Inferior parietal cortex (tissue), 1 donor: ENCODE measurements around the gene MAP4K3.

Experiments used
- DNase-seq: peaks from one replicate; pipeline ENCODE4 v3.0.0-alpha.2; 2016; ENCODE audit errors: extremely low spot score

MAP4K3 gene

GRCh38 chr2:39445934-39446333 lies 8.8 kb upstream of the MAP4K3 start:
- no peak for DNase-seq

GRCh38 chr2:39443009-39443408 lies 5.9 kb upstream of the MAP4K3 start:
- no peak for DNase-seq

- DNase-seq = no peak
Measured at GRCh38 chr2:39437522-39438296, 624 bp upstream of the MAP4K3 start.

GRCh38 chr2:39435741-39436591 lies 1.1 kb downstream of the MAP4K3 start:
- DNase-seq = no peak

DNA sequence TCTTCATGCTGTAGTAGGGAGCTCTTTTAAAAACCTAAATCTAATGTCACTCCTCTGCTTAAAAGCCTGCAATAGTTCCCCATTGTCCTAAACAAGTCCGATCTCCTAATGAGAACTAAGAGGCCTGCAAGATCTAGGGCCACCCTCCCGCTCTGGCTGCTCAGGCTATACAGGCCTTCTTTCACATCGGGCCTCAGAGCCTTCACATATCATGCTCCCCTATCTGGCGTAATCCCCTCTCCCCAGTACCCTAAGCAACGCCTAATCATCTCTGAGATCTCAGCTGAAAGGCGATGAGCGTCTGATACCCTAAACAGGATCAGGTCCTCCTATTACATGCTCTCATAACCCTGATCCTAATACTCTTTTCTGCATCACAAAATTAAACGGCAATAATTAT lies 1.9 kb downstream of the MAP4K3 start:
- no peak for DNase-seq

- no peak for DNase-seq
Measured at GRCh38 chr2:39434233-39434897, 2.7 kb downstream of the MAP4K3 start.

GRCh38 chr2:39433586-39434195 lies 3.4 kb downstream of the MAP4K3 start:
- no peak for DNase-seq

GRCh38 chr2:39432701-39433100 lies 4.4 kb downstream of the MAP4K3 start:
- DNase-seq = no peak

DNA sequence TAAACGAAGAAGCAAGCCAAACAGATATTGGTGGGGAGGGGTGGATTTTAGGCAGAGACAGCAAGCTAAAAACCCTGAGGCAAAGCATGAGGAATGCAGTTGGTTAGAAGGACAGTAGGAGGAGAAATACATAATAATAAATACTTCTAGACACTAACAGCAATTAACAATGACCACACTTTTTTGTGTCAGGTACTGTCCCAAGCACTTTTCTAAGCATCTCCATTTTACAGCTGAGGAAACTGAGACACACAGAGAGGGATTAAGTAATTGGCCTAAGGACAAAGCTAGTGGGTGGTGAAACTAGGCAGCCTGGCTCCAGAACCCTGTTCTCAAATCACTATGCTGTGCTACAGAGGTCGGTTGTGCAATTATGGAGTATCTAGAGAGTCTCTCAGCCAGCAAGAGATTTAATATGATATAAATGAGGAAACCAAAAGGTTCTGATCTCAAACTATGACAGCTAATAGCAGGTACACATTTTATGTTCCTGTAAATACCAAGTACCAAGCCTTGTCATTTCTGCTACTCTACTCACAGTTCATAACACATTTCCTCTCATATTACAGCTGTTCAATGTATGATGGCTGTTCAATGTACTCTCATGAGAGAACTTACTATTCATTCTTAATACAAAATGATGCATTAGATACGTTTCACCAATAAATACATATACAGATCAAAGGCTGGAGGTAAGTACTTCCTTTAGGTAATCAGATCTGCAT lies 5.3 kb downstream of the MAP4K3 start:
- DNase-seq = no peak

- no peak for DNase-seq
Measured at GRCh38 chr2:39429746-39430145, 7.3 kb downstream of the MAP4K3 start.

- no peak for DNase-seq
Measured at GRCh38 chr2:39424951-39425350, 12.1 kb downstream of the MAP4K3 start.

DNA sequence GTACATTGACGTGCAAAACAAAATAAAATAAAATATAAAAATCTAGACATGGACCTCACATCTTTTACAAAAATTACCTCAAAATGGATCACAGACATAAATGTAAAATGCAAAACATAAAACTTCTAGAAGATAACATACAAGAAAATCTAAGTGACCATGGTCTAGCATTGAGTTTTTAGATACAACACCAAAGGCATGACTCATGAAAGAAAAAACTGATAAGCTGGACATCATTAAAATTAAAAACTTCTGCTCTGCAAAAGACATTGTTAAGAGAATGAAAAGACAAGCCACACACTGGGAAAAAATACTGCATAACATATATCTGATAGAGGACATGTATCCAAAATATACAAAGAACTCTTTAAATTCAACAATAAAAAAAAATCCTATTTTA lies 14.4 kb downstream of the MAP4K3 start:
- DNase-seq = no peak

DNA sequence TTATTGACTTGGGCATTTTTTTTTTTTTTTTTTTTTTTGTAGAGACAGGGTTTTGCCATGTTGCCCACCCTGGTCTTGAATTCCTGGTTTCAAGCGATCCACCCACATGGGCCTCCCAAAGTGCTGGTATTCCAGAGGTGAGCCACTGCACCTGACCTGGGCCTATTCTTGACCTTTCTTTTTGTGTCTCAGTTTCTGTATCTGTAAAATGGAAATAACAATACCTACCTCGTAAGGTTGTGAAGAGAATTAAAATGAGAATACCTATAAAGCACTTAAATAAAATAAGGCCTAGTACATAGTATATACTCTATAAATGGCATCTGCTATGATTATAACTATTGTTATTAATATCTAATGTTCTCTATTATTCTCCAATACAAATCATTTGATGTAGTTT lies 15.7 kb downstream of the MAP4K3 start:
- no peak for DNase-seq

DNA sequence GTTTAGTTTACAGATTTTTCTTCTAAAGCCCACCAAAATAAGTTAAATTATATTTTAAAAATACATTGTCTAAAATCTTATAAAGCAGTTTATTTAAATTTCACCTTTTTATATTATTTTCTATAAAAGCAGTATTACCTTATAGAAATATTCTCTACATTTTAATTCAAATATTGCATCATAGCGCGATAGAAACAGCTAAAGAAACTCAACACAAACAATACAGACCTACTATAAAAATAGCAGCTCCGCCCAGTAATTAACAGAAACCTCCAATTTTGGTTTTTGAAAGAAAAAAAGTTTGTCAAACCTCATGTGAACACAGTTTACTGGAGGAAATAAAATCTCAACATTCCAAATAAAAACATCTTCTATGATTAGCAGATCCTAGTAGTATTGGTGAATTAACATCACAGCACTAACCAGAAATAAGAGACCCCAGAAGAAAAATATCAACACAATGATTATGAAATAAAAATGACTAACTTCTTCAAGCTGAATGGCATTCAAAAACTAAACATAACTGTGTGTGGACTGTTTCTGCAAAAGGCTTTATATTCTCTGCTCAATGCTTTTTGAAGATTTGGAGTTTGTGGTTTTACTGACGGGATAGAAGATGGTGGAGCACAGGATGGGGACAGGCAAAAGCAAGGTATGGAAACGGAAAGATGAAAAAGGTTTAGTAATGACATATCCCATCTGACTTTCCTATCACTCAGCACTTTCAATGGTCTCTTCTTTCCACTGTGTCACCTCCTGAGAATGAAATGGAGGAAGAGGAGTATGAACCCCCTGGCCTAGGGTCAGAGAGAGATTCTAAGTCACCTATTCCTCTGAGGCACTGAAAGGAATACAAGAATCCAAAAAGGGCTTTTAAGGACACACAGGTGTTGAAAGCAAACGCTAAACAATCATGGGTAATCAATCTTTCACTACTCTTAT lies 17.5 kb downstream of the MAP4K3 start:
- no peak for DNase-seq

DNA sequence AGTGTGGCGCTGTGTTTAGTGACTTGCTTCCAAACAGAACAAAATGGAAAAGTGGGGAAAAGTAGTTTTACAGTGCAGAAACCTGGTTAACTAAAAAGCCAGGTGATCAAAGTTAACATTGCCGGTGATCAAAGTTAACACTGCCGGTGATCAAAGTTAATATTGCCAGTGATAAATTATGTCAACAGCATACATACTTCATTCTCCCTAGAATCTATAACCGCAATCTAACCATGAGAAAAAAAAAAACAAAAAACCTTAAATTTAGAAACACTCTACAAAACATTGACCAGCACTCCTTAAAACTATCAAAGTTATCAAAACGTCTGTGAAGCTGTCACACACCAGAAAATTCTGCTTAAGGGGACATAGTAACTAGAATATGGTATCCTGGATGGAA lies 18.6 kb downstream of the MAP4K3 start:
- no peak for DNase-seq

DNA sequence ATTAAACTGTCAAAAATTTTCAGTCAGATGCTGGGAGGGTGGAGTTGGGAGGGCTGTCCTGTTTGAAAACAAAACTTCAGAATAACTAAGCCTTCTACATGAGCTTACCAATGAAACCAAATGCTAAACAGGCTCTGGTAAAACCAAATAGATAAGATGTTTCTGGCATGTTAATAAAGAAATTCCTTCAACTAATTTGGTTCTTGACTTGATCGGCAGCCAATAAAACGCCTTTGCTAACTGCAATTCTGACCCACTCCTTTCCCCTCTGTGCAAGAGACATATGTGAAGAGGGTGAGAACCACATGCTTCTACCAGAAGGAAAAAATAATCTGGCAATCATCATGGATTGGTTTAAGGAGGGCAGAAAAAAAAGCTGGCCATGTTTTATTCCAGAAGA lies 20.9 kb downstream of the MAP4K3 start:
- no peak for DNase-seq

- no peak for DNase-seq
Measured at GRCh38 chr2:39413063-39413737, 23.9 kb downstream of the MAP4K3 start.

DNA sequence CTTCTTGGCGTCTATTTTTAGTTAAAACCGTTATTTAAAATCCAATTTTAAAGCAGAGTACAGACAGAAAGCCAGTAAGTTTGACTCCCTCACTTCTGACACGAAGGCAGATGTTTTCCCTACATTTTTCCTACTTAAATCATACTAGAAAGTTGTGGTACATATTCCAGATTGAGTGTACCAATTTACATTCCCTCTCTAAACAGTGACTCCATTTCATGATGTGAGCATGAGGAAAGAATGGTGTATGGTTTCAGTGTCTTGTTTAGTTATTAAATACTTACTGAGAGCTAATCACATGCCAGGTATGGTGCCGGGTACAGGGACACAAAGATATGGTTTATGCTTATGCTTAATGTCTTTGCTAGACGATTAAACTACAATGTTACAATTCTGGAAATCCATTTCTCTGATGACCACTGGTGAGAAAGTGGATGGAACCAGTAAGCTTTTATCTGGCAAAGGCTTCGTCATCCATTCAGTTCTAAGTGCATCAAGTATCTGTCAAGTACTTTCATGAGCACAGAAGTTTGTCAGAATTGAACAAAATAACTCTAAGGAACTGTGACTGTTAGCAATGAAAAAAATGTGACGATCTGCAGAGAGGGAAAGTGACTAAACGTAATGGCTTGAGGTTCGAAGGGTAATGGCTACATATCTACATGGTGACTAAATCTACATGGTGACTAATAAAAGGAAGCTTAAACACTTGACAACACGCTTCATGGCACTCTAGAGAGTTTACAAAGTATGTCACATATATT lies 25.7 kb downstream of the MAP4K3 start:
- DNase-seq = no peak
